ENCODE data around the gene THSD7A.

DNA sequence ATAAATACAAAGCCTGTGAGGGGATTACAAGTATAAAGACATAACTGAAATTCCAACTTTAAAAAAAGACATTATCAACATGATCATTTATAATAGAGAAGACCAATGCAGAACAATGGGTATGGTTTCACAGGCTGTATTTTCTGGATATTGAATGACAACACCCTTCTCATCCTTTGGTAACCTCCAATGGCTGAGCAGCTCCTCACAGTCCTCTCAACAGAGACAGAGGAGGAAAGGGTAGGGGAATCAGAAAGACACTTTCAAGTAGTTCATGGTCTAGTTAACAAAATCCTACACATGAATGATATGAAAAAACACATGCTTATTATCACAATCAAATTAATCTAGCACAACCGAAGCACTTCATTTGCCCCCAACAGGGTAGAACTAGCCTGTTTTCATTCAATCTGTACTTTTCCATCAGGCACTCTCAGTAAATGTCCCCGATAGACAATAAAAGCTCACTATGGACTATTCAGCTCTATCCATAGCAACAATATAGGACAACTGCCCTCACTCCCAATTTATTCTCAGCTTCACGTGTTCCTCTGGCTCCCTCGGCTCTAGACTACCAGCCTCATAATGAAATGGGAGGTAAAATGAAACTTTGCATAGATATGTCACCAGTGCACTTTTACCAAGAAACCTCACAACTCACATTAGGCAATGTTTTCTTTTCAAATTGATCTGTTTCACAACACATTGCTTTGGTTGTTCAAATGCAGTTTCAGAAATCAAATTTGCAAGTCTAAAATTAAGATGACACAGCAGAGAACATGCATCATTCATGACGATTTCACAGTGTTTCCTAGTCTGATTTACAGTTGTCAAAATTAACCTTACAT, 211.4 kb downstream of the THSD7A start:
- TF ChIP-seq, protein P1, sequence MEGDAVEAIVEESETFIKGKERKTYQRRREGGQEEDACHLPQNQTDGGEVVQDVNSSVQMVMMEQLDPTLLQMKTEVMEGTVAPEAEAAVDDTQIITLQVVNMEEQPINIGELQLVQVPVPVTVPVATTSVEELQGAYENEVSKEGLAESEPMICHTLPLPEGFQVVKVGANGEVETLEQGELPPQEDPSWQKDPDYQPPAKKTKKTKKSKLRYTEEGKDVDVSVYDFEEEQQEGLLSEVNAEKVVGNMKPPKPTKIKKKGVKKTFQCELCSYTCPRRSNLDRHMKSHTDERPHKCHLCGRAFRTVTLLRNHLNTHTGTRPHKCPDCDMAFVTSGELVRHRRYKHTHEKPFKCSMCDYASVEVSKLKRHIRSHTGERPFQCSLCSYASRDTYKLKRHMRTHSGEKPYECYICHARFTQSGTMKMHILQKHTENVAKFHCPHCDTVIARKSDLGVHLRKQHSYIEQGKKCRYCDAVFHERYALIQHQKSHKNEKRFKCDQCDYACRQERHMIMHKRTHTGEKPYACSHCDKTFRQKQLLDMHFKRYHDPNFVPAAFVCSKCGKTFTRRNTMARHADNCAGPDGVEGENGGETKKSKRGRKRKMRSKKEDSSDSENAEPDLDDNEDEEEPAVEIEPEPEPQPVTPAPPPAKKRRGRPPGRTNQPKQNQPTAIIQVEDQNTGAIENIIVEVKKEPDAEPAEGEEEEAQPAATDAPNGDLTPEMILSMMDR (conservative IDR thresholded peaks at IDR 0.05; ENCODE audit: low read depth, low read length), result no peak
- TF ChIP-seq EZH2 (IDR thresholded peaks at IDR 0.05; ENCODE audit: borderline replicate concordance, low read depth, low read length, poor library complexity, severe bottlenecking), result no peak
